Measurements from ENCODE around the gene DNAH14.

DNA sequence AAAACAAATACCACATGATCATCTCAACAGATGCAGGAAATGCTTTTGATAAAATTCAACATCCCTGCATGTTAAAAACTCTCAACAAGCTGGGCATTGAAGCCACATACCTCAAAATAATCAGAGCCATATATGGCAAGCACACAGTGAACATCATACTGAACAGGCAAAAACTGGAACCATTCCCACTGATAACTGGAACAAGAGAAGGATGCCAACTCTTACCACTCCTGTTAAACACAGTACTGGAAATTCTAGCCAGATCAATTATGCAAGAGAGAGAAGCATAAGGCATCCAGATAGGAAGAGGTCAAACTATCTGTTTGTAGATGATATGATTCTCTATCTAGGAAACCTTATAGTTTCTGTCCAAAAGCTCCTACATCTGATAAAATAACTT, 91.6 kb downstream of the DNAH14 start:
- no peak for TF ChIP-seq RAD21 (IDR thresholded peaks at IDR 0.05; ENCODE audit: low read length)
- no peak for TF ChIP-seq FOS (IDR thresholded peaks at IDR 0.05; ENCODE audit: low read depth, low read length)

Measured in IMR-90 (cell line).